T-helper 22 cell (primary cell): ENCODE data around the gene BCCIP.

Experiments used
- DNase-seq: peaks from one replicate; pipeline ENCODE4 v3.0.0-alpha.2; 2020; ENCODE audit warnings: low read depth

The BCCIP gene

DNA sequence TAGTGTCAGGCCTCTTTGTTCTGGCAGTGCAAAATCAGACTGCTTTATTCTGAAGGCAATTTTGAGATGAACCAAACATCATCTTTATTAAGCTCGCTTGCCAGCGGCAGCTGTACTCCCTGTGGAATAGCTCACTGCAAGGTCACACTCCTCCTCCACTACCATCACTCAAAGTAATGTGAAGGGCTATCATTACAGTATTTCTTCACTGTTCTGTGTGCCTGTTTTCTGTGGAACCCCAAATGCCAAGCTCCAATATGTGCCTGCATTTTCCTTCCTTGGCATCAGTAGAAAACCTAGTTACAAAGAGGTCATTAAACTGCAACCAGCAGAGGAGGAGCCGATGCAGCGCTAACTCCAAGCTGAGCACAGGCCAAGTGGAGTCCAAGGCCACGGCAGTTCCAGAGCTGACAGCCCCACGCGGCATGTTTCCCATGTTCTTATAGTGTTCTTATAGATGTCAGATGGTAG, 21.4 kb downstream of the BCCIP start:
- DNase-seq: no peak

GRCh38 chr10:125845617-125846016, 22.3 kb downstream of the BCCIP start:
- DNase-seq: no peak

- DNase-seq: no peak
Observed at GRCh38 chr10:125846894-125847293, 23.5 kb downstream of the BCCIP start.

DNA sequence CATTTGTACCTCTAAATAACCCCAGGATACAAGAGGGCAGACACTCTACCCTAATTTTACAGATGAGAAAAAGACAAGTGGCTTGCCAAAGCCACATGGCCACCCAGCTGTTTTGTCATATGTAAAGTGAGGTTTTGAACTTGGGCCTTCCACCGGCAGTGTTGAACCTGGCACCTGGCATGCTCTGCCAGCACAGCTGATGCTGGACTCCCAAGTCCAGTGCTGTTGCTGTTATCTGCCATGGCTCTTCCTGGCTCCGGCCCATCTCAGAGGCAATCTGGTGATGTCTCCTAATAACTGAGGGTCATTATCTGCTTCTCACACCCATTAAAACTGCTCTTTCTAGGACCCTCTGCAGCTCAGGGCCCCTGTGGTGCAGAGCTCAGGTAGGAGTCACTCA, 25.0 kb downstream of the BCCIP start:
- no peak for DNase-seq

- no peak for DNase-seq
Observed at GRCh38 chr10:125848857-125849256, 25.5 kb downstream of the BCCIP start.

DNA sequence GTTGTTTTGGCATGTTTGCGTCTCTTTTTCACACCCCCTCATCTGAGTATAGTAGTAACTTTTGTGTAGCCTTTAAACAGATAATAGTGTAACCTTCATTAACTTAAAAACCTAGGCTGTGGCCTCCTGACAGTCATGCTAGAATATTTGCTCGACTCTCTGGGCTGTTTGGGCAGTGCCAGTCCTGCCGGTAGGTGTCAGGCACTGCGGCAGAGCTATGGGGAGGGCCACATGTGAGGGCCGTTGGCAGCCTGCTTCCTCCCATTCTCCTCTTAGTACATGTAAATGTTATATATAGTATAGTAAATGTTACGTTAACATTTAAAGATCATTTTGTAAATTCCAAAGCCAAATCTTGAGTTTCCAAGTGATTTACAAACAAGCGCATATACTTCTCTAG, 26.1 kb downstream of the BCCIP start:
- DNase-seq: no peak

DNA sequence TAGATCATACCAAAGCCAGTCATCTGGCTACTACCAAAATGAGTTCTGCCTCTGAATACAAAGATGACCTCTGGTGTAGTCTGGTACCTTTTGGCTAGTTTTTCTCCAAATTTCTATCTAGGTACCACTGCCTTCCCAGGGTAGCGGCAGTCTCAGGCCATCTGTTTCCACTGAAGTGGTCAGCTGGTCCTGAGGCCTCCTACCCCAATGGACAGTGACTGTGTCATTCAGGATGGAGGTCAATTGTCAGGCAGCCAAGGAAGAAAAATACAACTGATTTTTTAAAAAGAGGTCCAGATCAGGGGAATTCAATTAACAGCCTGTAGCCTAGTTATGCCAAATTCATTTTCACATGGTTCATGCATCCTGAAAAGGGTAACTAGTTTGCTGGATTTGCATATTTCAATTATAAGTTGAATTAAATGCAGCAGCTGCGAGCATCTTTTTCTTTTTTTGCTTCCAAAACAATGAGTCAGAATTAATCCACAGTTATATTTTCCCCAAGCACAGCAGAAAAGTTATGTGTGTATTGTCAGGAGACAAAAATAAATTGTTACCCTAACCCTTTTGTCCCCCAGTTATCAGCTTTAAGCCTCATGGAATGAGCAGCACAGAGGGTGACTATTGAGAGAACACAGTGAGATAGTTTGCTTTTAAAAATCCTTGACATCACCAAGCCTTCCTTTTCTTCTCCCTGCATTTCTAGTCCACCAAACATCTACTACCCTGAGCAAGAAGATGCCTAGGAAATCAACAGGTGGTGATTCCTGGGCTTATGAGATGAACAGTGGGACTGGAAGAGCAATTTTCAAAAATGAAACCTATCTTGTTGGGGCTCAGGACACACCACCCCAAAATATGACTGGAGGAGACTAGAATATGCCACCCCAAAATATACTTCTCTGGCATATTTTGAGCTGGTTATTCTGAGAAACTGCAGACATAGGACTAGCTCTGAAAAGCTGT, 27.7 kb downstream of the BCCIP start:
- DNase-seq: no peak

- DNase-seq: no peak
Observed at GRCh38 chr10:125852487-125852886, 29.1 kb downstream of the BCCIP start.

- no peak for DNase-seq
Observed at GRCh38 chr10:125857185-125857760, 33.9 kb downstream of the BCCIP start.

DNA sequence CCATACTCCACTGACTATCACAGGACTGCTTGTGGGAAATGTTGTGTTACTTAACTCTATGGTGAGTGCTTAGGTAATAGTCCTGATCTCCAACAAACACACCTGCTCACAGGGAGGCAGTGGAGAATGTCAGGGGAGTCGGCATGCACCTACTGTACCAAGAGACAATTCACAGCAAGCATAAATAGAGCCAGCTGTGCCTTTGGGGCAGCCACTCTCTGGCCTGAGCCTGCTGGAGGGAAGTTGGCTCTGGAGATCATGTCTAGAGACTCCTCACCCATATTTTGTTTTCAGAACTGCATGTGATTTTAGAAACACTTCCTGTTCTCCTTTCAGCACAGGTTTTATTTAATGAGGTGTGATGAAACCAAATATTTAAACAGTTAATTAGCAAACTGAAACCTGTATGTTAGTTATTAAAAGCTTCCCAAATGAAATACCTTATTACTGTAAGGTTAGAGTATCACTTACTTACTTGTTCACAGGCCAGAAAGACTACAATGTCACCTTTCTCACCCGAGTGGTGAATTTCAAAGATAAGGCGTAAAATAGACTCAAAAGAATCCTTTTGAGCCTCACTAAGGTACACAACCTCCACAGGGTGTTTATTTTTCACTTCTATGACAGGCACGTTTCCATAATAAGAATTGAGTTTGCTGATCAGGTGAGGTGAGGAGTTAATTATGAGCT, 35.9 kb downstream of the BCCIP start:
- DNase-seq: no peak

- DNase-seq: no peak
Observed at GRCh38 chr10:125865120-125865519, 41.8 kb downstream of the BCCIP start.

- no peak for DNase-seq
Observed at GRCh38 chr10:125866421-125867029, 43.2 kb downstream of the BCCIP start.

GRCh38 chr10:125868372-125868975, 45.1 kb downstream of the BCCIP start:
- no peak for DNase-seq

DNA sequence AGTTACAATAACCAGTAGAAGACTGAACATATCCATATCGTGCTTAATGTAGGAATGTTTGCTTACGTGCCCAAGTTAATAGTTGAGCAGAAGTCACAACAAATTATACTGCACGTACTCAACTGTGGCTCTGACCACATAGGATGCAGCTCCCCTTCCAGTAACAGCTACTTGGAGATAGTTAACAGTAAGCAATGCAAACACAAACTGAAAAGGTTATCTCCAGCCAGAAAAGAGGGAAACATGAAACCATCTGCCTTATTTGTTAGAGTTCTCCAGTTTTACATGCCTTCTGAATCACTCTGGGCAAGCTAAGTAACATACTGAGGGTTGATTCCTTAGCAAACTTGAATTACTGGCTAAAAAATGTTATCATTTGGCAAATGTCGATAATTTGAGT, 48.0 kb downstream of the BCCIP start:
- DNase-seq: no peak

GRCh38 chr10:125878957-125879835, 55.9 kb downstream of the BCCIP start:
- DNase-seq: no peak

- DNase-seq: no peak
Observed at GRCh38 chr10:125880719-125881118, 57.4 kb downstream of the BCCIP start.

GRCh38 chr10:125881192-125881591, 57.8 kb downstream of the BCCIP start, which contains the start of gene DHX32:
TSS of gene DHX32 (minus strand) at chr10:125881292. CDS start at chr10:125880824, 468 bp downstream.
- DNase-seq: no peak

DNA sequence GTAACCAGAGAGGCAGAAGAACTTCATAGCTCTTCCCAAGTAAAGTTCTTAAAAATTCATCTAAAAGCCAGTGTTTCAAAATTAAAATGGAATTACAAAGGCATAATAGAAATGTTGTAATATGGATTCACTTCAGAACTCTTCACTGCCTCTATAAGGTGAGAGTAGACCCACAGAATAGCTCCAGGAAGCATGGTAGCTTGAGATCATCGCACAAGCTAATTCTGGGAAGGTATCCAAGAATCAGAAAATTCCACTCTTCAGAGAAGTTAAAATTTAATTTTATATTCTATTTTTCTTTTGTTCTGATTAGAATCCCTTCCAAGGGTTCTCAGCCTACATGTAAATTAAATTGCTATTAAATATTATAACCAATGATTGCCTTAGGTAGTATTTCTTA, 59.2 kb downstream of the BCCIP start:
- DNase-seq: no peak

GRCh38 chr10:125883211-125883610, 59.9 kb downstream of the BCCIP start:
- no peak for DNase-seq
